ENCODE data around the gene SMG6. TPM values are rescaled to one million over a fixed set of nuclear protein-coding genes. Genes with fewer than 3 reads are reported as not detected.

SMG6 gene
- total RNA-seq, 1 donor from 2014 or later = 38.1 TPM

- peaks cover 3% of the 10 kb centered on the region for H3K36me3 Mint-ChIP-seq (ENCODE audit: low read depth, unreplicated experiment)
- H3K4me1 Mint-ChIP-seq (ENCODE audit: unreplicated experiment) = peaks cover 26% of the 10 kb centered on the region
- no peak overlapping the region for H3K4me3 Mint-ChIP-seq (ENCODE audit: unreplicated experiment)
- peaks cover 3% of the 10 kb centered on the region for H3K27me3 Mint-ChIP-seq (ENCODE audit: unreplicated experiment)
- no peak for TF ChIP-seq CTCF (IDR thresholded peaks at IDR 0.05; ENCODE audit: unreplicated experiment)
- H3K27ac Mint-ChIP-seq (ENCODE audit: unreplicated experiment) = no peak overlapping the region
- DNase-seq (ENCODE audit: low spot score) = no peak
- H3K9me3 Mint-ChIP-seq (ENCODE audit: unreplicated experiment) = no peaks in the 10 kb centered on the region
These were observed 91.1 kb downstream of the SMG6 start for GRCh38 chr17:2212400-2212981.

- Mint-ChIP-seq H3K9me3 (ENCODE audit: unreplicated experiment) (no peaks in the 10 kb centered on the region), H3K27me3 (ENCODE audit: unreplicated experiment) (peaks cover 3% of the 10 kb centered on the region), H3K4me3 (ENCODE audit: unreplicated experiment) (no peak overlapping the region), H3K36me3 (ENCODE audit: low read depth, unreplicated experiment) (peaks cover 3% of the 10 kb centered on the region), H3K27ac (ENCODE audit: unreplicated experiment) (no peak overlapping the region), H3K4me1 (ENCODE audit: unreplicated experiment) (peaks cover 26% of the 10 kb centered on the region)
- TF ChIP-seq CTCF (IDR thresholded peaks at IDR 0.05; ENCODE audit: unreplicated experiment) = no peak
- DNase-seq (ENCODE audit: low spot score) = no peak
These were observed 91.8 kb downstream of the SMG6 start for GRCh38 chr17:2211661-2212399.

DNA sequence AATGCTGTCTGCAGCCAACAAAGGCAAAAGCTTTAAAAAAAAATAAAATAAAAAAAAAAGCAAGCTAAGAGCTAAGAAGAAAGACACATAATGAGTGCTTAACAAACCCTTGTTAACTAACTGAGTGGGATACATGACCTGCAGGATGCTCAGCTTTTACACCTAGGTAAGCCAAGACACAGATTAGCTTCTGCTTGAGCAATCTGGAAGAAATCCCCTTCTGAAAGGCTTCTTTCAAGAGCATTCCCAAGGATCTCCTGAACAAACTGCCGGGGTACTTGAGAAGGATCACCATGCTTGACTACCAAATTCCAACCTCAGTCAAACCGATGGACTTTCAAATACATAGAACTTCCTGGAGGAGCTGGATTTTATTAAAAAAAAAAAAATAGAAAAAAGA lies 92.9 kb downstream of the SMG6 start:
- Mint-ChIP-seq H3K9me3 (ENCODE audit: unreplicated experiment) (no peaks in the 10 kb centered on the region), H3K27ac (ENCODE audit: unreplicated experiment) (no peak overlapping the region), H3K27me3 (ENCODE audit: unreplicated experiment) (peaks cover 3% of the 10 kb centered on the region), H3K4me3 (ENCODE audit: unreplicated experiment) (no peak overlapping the region), H3K36me3 (ENCODE audit: low read depth, unreplicated experiment) (peaks cover 3% of the 10 kb centered on the region), H3K4me1 (ENCODE audit: unreplicated experiment) (peaks cover 21% of the 10 kb centered on the region)
- TF ChIP-seq CTCF (IDR thresholded peaks at IDR 0.05; ENCODE audit: unreplicated experiment) = no peak
- DNase-seq (ENCODE audit: low spot score) = no peak

DNA sequence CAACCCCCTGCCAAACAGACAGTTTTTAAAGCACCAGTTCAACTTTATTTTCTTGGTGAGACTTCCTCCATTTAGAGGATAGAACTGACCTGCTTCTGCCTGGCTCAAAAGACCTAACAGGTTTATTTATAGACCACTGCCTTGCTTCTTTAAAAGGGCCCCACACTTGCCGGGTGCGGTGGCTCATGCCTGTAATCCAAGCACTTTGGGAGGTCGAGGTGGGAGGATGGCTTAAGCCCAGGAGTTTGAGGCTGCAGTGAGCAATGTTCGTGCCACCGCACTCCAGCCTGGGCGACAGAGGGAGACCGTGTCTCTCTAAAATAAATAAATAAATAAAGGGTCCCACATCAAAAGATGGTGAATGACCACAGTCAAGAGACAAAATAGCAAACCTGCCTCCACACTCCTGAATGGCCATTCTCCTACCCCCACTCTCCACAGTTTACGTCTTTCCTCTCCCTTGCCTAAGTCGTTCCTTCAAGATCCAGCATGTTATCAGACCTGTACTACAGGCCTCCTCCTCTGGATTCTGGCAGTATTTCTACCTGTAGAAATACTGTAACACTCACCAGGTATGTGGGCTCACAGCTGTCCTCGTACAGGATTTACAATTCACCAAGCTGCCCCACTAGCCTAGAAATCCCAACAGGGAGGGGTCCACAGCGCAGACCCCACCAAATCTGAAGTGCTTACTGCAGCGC lies 95.6 kb downstream of the SMG6 start:
- no peak overlapping the region for H3K27ac Mint-ChIP-seq (ENCODE audit: unreplicated experiment)
- H3K4me3 Mint-ChIP-seq (ENCODE audit: unreplicated experiment) = no peak overlapping the region
- H3K4me1 Mint-ChIP-seq (ENCODE audit: unreplicated experiment) = peaks cover 4% of the 10 kb centered on the region
- H3K36me3 Mint-ChIP-seq (ENCODE audit: low read depth, unreplicated experiment) = peaks cover 3% of the 10 kb centered on the region
- no peaks in the 10 kb centered on the region for H3K9me3 Mint-ChIP-seq (ENCODE audit: unreplicated experiment)
- DNase-seq (ENCODE audit: low spot score) = no peak
- H3K27me3 Mint-ChIP-seq (ENCODE audit: unreplicated experiment) = peaks cover 1% of the 10 kb centered on the region
- no peak for TF ChIP-seq CTCF (IDR thresholded peaks at IDR 0.05; ENCODE audit: unreplicated experiment)

- Mint-ChIP-seq H3K36me3 (ENCODE audit: low read depth, unreplicated experiment) (peaks cover 8% of the 10 kb centered on the region), H3K9me3 (ENCODE audit: unreplicated experiment) (no peaks in the 10 kb centered on the region), H3K27ac (ENCODE audit: unreplicated experiment) (no peak overlapping the region), H3K4me1 (ENCODE audit: unreplicated experiment) (no peaks in the 10 kb centered on the region), H3K4me3 (ENCODE audit: unreplicated experiment) (no peak overlapping the region), H3K27me3 (ENCODE audit: unreplicated experiment) (peaks cover 1% of the 10 kb centered on the region)
- no peak for DNase-seq (ENCODE audit: low spot score)
- no peak for TF ChIP-seq CTCF (IDR thresholded peaks at IDR 0.05; ENCODE audit: unreplicated experiment)
These were observed 99.2 kb downstream of the SMG6 start for GRCh38 chr17:2204393-2204792.

All from endothelial cell (in vitro differentiated cells).